ENCODE results near the gene PPP4R2. TPM values are rescaled to one million over a fixed set of nuclear protein-coding genes. Genes with fewer than 3 reads are reported as not detected.

PPP4R2 gene
- total RNA-seq, 3 donors from 2014 or later (not counting 1 experiment from before 2014, with no cell fraction given), result 50.4 to 72.8 (median 60.1) TPM

- no peak for DNase-seq
- Mint-ChIP-seq H3K27me3 (ENCODE audit: low read depth in 2 of 2) (no peaks in the 10 kb centered on the region), H3K9me3 (no peaks in the 10 kb centered on the region), H3K4me1 (no peaks in the 10 kb centered on the region), H3K36me3 (no peaks in the 10 kb centered on the region), H3K27ac (no peak overlapping the region), H3K4me3 (no peak overlapping the region)
- intact Hi-C loops (cut with micrococcal nuclease), result loop anchor here (10.0 kb wide), 2 partner anchors 63 to 547 kb away; partner anchors contain the start of gene RYBP
- Histone ChIP-seq H3K9me3 (ENCODE audit: control insufficient read depth, insufficient read depth, low read length) (no peaks in the 10 kb centered on the region), H3K36me3 (ENCODE audit: control insufficient read depth, insufficient read depth, low read length) (no peaks in the 10 kb centered on the region), H3K4me3 (ENCODE audit: low read length) (no peak overlapping the region), H3K27me3 (ENCODE audit: control insufficient read depth, insufficient read depth, low read length) (no peaks in the 10 kb centered on the region), H3K27ac (ENCODE audit: low read length) (no peak overlapping the region), H3K4me1 (ENCODE audit: control insufficient read depth, insufficient read depth, low read length) (peaks cover 6% of the 10 kb centered on the region)
- no peak for TF ChIP-seq CTCF (IDR thresholded peaks at IDR 0.05)
- ATAC-seq, result no peak
- 91% methylated on average over 2 of the region's 2 CpGs for WGBS (ENCODE audit: insufficient coverage)
These were observed 5.1 kb upstream of the PPP4R2 start for GRCh38 chr3:72991522-72991921.

- H3K4me3 Mint-ChIP-seq, result no peak overlapping the region
- H3K27me3 ChIP-seq (ENCODE audit: control insufficient read depth, insufficient read depth, low read length), result no peaks in the 10 kb centered on the region
- no peak overlapping the region for H3K27ac ChIP-seq (ENCODE audit: low read length)
- ATAC-seq, result no peak
- H3K4me1 ChIP-seq (ENCODE audit: control insufficient read depth, insufficient read depth, low read length), result peaks cover 10% of the 10 kb centered on the region
- H3K9me3 Mint-ChIP-seq, result no peaks in the 10 kb centered on the region
- DNase-seq, result no peak
- intact Hi-C loops (cut with micrococcal nuclease), result loop anchor here (10.0 kb wide), 2 partner anchors 61 to 549 kb away; partner anchors contain the start of gene RYBP
- H3K36me3 Mint-ChIP-seq, result no peaks in the 10 kb centered on the region
- peaks cover 9 to 10% of the 10 kb centered on the region in 2 donors for H3K4me1 Mint-ChIP-seq
- H3K36me3 ChIP-seq (ENCODE audit: control insufficient read depth, insufficient read depth, low read length), result no peaks in the 10 kb centered on the region
- H3K27me3 Mint-ChIP-seq (ENCODE audit: low read depth in 2 of 2), result no peaks in the 10 kb centered on the region
- WGBS (ENCODE audit: insufficient coverage), result 86% methylated on average over 5 of the region's 6 CpGs
- no peak overlapping the region for H3K4me3 ChIP-seq (ENCODE audit: low read length)
- no peaks in the 10 kb centered on the region for H3K9me3 ChIP-seq (ENCODE audit: control insufficient read depth, insufficient read depth, low read length)
- TF ChIP-seq CTCF (IDR thresholded peaks at IDR 0.05), result no peak
- H3K27ac Mint-ChIP-seq, result no peak overlapping the region
These were observed 3.2 kb upstream of the PPP4R2 start for GRCh38 chr3:72993391-72993790.

- WGBS (ENCODE audit: insufficient coverage), result 97% methylated on average over 10 of the region's 10 CpGs
- peaks cover 22 to 25% of the 10 kb centered on the region in 2 donors for H3K4me1 Mint-ChIP-seq
- peak overlapping the region; percentile 70 for H3K4me3 Mint-ChIP-seq
These were observed 1.3 kb upstream of the PPP4R2 start for GRCh38 chr3:72995337-72995736.

More at GRCh38 chr3:72995337-72995736, 1.3 kb upstream of the PPP4R2 start:
- Histone ChIP-seq H3K4me3 (ENCODE audit: low read length) (no peak overlapping the region), H3K9me3 (ENCODE audit: control insufficient read depth, insufficient read depth, low read length) (no peaks in the 10 kb centered on the region), H3K27ac (ENCODE audit: low read length) (no peak overlapping the region), H3K4me1 (ENCODE audit: control insufficient read depth, insufficient read depth, low read length) (peaks cover 17% of the 10 kb centered on the region), H3K27me3 (ENCODE audit: control insufficient read depth, insufficient read depth, low read length) (no peaks in the 10 kb centered on the region), H3K36me3 (ENCODE audit: control insufficient read depth, insufficient read depth, low read length) (peaks cover 8% of the 10 kb centered on the region)
- Mint-ChIP-seq H3K27ac (peak overlapping the region in 1 of 2 donors; percentile 91), H3K9me3 (no peaks in the 10 kb centered on the region), H3K27me3 (ENCODE audit: low read depth in 2 of 2) (no peaks in the 10 kb centered on the region), H3K36me3 (no peaks in the 10 kb centered on the region)
- TF ChIP-seq CTCF (IDR thresholded peaks at IDR 0.05), result no peak
- intact Hi-C loops (cut with micrococcal nuclease), result loop anchor here (10.0 kb wide), 2 partner anchors 59 to 551 kb away; partner anchors contain the start of gene RYBP
- DNase-seq, result no peak
- no peak for ATAC-seq

Data from natural killer cell (primary cell).